D721Med (cell line): ENCODE results near the gene ERFL.
"Not testable (repeated sequence)": the region's sequence is repeated elsewhere in the genome, so short reads cannot be mapped to it uniquely, and the experiment has no call there.

ENCODE experiments used
- DNase-seq: peaks from one replicate; pipeline ENCODE4 v3.0.0; 2011; ENCODE audit warnings: low spot score; ENCODE audit not compliant: insufficient read length
- FAIRE-seq: peaks from 2 replicates; lab custom pipeline; 2011; peaks lifted over from hg19 to GRCh38; lab: Jason Lieb, UNC
- CTCF ChIP-seq: IDR thresholded peaks from 2 replicates; pipeline ENCODE4 v1.5.1; 2012; ENCODE audit warnings: mild to moderate bottlenecking, control low read depth; ENCODE audit not compliant: insufficient read depth; ENCODE audit errors: missing control alignments

The ERFL gene

GRCh38 chr19:41915776-41916414 lies 12.4 kb downstream of the ERFL start:
- DNase-seq = no peak
- no peak for FAIRE-seq
- no peak for TF ChIP-seq CTCF

GRCh38 chr19:41915021-41915775 lies 13.1 kb downstream of the ERFL start:
- no peak for FAIRE-seq
- TF ChIP-seq CTCF = no peak
- DNase-seq = no peak

- DNase-seq, FAIRE-seq: not testable (repeated sequence)
These were observed 13.8 kb downstream of the ERFL start for GRCh38 chr19:41914424-41914834.

DNA sequence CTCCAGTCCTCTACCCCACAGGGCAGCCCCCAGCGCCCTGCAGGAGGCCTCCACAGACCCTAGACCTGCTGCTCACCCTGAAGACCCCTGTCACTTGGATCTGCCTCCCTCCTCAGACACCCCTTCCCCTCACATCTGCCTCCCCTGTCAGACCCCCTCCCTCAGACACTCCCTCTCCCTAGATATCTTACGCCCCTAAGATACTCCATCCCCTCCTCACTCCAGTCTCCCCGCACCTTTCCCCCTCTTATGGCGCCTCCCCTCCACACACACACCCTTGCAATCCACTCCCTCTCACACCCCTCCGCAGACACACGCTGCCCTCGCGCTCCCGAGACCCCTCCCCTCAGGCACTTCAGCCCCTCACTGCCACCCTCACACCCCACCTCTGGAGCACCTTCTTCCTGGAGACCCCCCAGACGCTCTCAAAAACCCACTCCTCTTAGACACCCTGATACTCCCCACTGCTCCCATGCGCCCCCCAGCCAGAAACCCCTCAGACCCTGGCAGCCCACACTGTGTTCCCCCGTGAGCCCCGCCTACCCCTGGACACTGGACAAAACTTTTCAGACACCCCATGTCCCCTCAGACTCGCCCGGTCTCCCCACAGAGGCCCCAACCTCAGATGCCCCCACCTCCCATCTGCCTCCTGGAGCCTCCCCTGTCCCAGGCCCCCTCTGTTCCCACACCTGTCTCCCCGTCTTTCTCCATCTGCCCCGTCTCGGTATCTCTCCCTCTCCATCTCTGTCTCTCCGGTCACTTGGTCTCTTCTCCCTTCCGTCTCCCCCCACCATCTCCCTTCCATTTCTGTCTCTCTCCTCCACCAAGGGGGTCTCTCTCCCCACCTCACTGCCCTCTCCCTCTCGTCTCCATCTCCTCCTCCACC lies 14.5 kb downstream of the ERFL start:
- DNase-seq (no peak), FAIRE-seq (no peak)
- TF ChIP-seq CTCF = no peak

DNA sequence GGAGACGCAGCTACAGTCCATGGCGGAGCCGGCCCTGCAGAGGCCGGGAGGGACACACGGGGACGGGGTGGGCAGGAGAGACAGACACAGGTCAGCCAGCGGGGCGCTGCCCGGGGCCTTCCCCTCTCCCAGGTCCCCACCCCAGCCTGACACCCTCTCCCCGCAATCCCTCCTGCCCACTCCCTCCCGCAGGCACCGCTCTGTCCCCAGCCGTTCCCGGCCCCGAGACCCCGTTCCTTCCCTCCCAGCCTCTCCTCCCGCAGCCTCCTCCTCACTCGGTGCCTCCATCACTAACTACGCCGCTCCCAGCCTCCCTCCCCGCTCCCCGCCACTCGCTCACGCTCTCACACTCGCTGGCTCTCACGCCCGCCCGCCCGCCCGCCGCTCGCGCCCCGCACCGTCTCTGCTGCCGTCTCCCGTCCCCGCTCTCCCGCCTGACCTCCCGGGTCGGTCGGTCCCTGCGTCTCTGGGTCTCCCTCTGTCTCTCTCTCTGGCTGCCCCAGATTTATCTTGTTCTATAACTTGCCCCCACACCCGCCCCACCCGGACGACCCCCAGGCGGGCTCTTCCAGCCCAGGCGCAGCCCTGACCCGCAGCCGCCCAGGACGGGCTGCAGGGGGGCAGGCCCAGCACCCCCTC lies 15.2 kb downstream of the ERFL start:
- FAIRE-seq (no peak), DNase-seq (no peak)
- TF ChIP-seq CTCF = no peak

GRCh38 chr19:41911889-41912731 lies 16.1 kb downstream of the ERFL start:
- DNase-seq = no peak
- FAIRE-seq = no peak
- TF ChIP-seq CTCF = no peak
